Hepatocyte (in vitro differentiated cells): Measurements from ENCODE around the gene RNF224.

ENCODE experiments used
- CTCF ChIP-seq: fragments of 200-600 bp; sonication (generic); IDR thresholded peaks from 2 replicates; pipeline ENCODE4 v1.5.1; 2016; ENCODE audit warnings: antibody characterized with exemption, mild to moderate bottlenecking; ENCODE audit not compliant: poor library complexity
- EZH2 ChIP-seq: fragments of 200-600 bp; sonication (generic); IDR thresholded peaks from 2 replicates; pipeline ENCODE4 v1.6.1; 2016; ENCODE audit warnings: antibody characterized with exemption, mild to moderate bottlenecking, borderline replicate concordance

GRCh38 chr9:137218754-137219271, 8.5 kb upstream of the RNF224 start:
- TF ChIP-seq EZH2 (no peak), CTCF (no peak)
